HG02588 (cell line): ENCODE measurements around the gene PPAT.
A peak's percentile ranks its signal among the peaks of the same experiment; 100 is the strongest.
"Not testable (repeated sequence)": the region's sequence is repeated elsewhere in the genome, so short reads cannot be mapped to it uniquely, and the experiment has no call there.

Source experiments
- ATAC-seq: cut with Tn5 transposase; IDR thresholded peaks from one replicate; pipeline ENCODE4 v1.9.1; 2021; ENCODE audit warnings: mild to moderate bottlenecking, moderate library complexity; ENCODE audit not compliant: unreplicated experiment

PPAT gene

GRCh38 chr4:56387023-56388001 is 48.1 kb downstream of the PPAT start, which contains the start of gene AASDH:
AASDH (minus strand) TSS chr4:56387491; CDS start chr4:56384299, 3,192 bp downstream.
- peak; percentile 95 for ATAC-seq

DNA sequence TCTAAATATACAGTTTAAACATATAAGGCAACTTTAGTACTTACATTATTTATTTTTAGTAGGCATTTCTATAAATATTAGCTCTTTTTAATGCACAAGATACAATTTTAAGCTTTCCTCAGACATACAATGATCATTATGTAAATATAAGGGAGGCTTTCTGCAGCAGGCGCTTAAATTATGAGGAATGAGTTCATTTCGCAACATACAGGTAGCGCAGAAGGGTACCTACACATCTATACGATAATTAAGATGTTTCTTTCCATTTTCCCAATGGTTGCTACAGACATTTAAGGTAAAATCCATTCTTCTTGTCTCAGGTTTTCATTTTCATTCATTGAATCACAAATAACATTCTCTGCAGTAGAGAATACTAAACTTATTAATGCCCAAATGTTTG is 49.3 kb downstream of the PPAT start:
- ATAC-seq = no peak

DNA sequence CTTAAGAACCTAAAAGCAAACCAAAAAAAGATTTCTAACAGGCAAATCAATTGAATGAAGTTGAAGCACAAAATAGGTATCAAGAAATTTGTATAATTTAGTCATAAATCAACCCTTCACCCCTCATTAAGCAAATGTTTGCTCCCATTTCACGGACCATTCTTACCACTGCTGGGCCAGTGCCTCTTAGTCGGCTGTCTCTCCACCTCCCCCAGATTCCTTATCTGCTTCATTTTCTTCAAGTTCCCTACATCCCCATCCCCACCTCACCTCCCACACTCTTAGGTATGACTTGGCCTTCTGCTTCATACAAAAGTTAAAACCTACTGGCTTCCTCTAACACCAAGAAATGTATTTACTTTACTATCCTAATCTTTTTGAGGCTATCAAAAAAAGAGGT is 60.0 kb downstream of the PPAT start:
- no peak for ATAC-seq

DNA sequence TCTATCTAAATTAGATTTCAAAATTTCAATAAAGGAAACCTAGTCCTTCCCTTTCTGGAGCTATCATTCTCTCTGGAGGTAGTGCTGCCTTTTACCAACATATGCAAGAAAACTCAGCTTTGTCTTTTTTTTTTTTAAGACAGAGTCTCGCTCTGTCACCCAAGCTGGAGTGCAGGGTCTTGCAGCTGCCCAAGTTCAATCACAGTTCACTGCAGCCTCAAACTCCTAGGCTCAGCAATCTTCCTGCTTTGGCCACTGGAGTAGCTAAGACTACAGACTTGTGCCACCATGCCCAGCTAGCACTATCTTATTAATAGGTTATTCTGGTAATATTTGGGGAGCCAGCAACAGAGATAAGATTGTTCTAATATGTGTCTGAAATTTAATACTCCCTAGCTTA is 60.5 kb downstream of the PPAT start:
- ATAC-seq = no peak

- ATAC-seq = no peak
Observed at GRCh38 chr4:56372774-56373173, 62.6 kb downstream of the PPAT start.

DNA sequence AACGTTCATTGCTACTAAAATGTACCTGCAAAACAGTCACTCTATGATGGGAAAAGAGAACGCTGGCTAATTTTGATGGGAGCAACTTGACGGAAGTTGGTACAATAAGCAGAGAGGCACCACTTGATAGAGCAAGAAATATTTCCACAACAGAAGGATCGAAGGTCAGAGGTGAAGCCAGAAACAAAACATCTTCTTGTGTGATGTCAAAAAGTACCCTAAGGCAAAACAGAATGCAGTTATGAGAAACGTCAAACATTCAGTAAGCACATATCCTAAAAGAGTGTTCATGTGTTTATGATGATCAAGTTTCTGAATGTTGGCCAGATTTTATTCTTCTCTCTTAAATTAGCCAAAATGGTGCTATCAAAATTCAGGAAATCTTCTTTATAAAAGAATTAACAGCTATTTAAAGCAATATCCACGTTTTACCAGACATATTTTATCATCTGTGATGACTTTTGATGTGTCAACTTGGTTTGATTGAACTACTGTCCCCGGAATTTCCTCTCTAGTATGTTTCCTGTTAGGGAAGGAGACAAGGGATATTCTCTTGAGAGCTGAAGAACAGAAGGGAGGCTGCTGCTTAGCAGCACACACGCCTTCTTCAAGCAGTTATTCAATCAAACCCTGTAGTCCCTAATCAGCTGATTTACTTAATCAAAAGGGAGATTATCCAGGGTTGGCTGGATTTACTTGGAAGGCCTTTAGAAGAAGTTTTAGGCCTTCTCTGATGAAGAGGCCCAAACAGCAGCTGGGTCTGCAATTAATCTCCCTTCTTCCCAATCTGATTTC is 63.8 kb downstream of the PPAT start:
- no peak for ATAC-seq

- ATAC-seq = no peak
Observed at GRCh38 chr4:56370377-56370776, 65.0 kb downstream of the PPAT start.

DNA sequence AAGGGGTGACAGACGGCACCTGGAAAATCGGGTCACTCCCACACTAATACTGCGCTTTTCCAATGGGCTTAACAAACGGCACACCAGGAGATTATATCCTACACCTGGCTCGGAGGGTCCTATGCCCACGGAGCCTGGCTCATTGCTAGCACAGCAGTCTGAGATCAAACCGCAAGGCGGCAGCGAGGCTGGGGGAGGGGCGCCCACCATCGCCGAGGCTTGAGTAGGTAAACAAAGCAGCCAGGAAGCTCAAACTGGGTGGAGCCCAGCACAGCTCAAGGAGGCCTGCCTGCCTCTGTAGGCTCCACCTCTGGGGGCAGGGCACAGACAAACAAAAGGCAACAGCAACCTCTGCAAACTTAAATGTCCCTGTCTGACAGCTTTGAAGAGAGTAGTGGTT is 72.4 kb downstream of the PPAT start:
- ATAC-seq = not testable (repeated sequence)

DNA sequence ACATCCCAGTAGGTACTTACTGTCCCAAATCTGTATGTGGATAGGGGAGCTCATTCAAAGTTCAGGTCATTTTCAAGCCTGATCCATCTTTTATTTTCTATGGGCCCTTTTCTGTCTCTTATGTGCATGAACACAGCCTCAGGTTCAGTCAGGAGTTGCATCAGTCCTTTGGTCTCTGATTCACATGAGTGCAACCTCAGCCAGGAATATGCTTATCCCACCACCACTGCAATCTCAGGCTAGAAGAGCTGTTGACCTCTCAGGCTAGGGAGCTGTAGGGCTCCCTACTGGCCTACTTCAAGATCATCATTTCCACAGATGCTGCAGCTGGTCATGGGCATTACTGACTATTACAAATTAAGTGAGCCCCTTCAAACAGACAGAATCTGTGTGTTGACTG is 75.3 kb downstream of the PPAT start:
- no peak for ATAC-seq

DNA sequence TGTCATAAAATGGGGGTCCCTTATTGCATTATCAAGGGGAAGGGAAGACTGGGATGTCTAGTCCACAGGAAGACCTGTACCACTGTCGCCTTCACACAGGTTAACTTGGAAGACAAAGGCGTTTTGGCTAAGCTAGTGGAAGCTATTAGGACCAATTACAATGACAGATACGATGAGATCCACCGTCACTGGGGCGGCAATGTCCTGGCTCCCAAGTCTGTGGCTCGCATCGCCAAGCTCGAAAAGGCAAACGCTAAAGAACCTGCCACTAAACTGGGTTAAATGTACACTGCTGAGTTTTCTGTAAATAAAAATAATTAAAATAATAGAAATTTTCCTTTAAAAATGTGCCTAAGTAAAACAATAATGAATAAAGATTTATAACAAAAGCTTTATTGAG is 78.8 kb downstream of the PPAT start:
- ATAC-seq = no peak

DNA sequence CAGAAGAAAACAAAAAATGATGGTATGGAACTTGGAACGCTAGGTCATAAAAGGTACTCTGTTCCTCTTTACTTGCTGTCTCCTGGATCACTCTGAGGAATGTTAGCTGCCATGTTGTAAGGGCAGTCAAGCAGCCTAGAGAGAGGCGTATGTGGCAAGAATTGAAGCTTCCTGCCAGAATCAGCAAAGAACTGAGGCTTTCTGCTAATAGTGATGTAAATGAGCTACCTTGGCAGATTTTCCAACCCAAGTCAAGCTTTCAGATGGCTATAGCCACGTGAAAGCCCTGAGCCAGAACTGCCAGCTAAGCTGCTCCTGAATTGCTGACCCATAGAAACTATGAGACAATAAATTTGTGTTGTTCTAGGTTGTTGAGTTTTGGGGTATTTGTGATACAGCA is 86.8 kb downstream of the PPAT start:
- no peak for ATAC-seq

DNA sequence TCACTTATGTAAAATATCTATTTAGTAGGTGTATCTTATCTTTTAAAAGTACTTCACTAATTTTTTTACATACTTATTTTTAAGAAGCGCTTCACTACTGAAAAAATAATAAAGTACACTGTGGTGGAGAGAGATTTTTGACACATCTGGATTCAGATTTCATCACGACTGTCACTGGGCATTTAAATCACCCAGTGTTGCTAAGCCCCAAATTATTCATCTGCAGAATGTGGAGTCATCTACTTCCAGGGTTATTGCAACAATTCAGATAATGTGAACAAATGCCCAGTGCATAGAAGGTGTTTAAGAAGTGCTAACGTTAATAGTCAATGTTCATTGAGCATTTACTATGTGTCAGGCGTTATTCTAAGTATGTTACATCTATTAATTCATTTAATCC is 90.0 kb downstream of the PPAT start:
- no peak for ATAC-seq
